ENCODE results near the gene RBM45.
"Not testable (repeated sequence)": the region's sequence is repeated elsewhere in the genome, so short reads cannot be mapped to it uniquely, and the experiment has no call there.

Gene RBM45

DNA sequence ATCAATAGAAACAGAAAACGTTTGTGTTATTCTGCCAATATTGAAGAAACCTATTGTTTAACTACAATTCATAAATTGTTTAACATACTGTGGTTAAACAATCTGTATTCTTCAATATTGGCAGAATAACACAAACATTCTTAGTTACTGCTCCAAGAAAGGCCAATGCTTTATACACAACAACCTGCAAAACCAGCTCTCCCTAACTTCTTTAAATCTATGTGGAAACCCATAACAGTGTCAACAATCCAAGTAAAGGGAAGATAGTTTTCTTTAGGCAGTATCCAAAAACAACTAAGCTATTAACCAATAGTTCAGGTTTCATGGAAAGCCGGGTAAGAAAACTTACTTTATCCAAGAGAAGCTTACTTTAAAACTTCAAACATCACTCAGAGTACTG is 6.2 kb upstream of the RBM45 start:
- DNase-seq (ENCODE audit: low spot score) = no peak

DNA sequence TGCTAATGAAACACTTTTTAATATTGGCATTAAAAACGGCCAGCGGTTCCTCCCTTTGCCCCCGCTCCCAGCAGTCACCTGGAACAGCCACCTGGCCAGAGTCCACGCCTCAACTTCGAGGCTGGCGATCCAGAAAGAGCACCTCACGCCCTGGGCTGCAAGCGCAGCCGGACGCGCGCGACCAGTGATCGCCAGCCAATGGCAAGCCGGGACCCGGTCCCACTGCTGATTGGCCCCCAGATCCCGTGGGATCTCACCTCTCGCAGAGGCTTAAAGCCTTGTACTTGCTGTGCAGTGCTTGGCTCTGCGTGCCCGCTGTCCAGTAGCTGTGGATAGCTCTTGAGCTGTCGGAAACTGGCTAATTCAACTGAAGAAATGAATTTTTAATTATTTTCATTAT is 4.1 kb upstream of the RBM45 start:
- DNase-seq (ENCODE audit: low spot score) = peak; percentile 22

- DNase-seq (ENCODE audit: low spot score) = peak; percentile 63
These were observed 2.4 kb upstream of the RBM45 start for GRCh38 chr2:178109813-178110212.

- no peak for DNase-seq (ENCODE audit: low spot score)
These were observed 1.6 kb upstream of the RBM45 start for GRCh38 chr2:178110681-178111080.

DNA sequence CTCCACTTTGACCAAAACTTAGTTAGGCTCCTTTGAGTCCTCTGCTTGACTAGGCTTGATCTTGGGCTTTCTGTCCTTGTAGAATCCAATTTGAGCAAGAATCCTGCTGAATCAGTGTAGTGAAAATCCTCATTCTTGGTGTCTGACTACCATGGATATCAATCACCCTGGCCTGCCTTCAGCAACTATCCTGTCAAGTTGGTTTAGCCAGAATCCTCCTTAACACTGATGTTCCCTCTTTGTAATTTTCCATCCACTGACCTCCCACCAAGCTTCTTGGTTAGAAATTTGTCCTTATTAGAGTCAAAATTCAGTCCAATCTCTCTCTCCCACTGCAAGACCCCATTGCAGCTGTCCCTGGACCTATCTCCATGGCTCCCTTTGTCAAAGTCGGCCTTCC is 494 bp upstream of the RBM45 start:
- DNase-seq (ENCODE audit: low spot score) = no peak

DNA sequence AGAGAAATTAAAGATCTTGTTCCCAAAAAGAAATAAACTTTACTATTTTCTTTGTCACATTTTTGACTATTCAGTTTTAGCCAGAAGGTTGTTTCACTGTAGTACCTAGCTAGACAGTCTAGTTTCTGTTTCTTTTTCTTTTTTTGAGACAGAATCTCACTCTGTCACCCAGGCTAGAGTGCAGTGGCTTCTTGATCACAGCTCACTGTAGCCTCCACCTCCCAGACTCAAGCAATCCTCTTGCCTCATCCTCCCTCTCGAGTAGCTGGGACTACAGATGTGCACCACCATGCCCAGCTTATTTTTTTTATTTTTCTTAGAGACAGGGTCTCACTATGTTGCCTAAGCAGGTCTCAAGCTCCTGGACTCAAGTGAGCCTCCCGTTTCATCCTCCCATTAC is 2.2 kb downstream of the RBM45 start:
- no peak for DNase-seq (ENCODE audit: low spot score)

DNA sequence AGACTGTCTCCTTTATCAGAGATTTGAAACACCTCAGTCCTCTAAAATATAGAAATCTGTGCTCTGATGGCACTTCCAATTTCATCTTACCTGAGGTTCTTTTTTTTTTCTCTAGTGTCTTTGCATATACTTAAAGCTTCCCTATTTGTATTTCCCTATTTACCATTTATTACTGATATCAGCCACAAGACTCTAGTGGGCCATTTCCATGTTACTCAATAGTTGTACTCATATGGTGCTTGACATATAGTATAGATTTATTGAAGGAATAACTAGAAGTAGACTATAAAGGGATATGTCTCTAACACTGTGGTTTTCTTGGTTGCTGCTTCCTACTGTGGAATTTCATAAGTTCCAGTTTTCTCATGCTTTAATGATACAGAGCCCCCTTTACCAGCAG is 3.0 kb downstream of the RBM45 start:
- DNase-seq (ENCODE audit: low spot score) = no peak

- no peak for DNase-seq (ENCODE audit: low spot score)
These were observed 5.5 kb downstream of the RBM45 start for GRCh38 chr2:178117725-178118124.

DNA sequence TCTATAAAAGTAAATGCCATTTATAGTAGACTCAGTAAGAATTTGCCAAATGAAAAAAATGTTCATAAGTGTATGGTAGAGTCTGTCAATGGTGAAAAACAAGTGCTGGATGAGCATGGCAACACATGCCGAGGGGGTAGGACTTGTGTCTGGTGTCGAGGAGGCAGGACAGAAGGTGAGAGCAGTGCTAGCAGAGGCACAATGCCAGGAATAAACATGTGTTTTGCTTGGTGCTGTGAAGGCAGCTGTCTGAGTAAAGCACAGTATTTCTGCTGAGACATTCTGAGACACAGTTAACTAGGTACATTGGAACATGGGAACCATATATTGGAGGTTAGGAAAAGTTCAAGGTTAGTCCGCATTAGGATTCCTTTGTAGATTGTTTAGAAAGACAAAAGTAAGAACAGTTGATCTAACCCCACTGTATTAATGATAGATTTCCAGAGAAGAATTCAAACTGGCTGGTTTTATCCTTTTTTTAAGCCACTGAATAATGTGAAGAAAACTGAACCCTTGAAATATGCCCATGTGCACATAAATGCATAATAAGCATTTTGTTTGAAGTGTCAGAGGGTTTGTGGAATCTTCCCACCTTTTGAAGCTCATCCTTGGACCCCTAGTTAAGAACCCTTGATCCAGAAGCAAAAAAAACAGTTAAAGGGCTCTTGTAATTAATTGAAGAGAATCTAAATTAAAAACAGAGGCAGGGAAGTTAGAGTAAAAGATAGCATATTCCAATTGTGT is 7.1 kb downstream of the RBM45 start:
- DNase-seq (ENCODE audit: low spot score) = no peak

DNA sequence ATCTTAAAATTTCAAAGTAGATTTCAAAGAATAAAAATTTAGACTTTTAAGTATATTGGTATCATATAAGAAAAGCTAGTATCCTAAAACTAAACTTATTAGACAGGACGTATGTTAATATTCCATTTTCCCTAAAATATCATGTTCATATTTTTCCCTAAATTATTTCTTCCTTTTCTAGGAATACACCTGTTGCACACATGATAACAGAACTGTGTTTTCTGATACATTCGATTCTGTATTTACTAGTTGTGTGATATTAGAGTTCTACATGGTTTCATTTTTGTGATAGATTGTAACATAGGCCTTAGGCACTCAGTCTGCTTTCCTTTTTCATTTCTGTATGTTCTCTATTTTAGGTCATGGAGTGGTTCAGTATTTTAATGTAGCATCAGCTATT is 10.9 kb downstream of the RBM45 start:
- no peak for DNase-seq (ENCODE audit: low spot score)

GRCh38 chr2:178125125-178125524 is 12.9 kb downstream of the RBM45 start:
- no peak for DNase-seq (ENCODE audit: low spot score)

GRCh38 chr2:178125862-178126261 is 13.6 kb downstream of the RBM45 start:
- no peak for DNase-seq (ENCODE audit: low spot score)

GRCh38 chr2:178128836-178129630 is 16.8 kb downstream of the RBM45 start:
- no peak for DNase-seq (ENCODE audit: low spot score)

GRCh38 chr2:178136321-178137025 is 24.2 kb downstream of the RBM45 start:
- DNase-seq (ENCODE audit: low spot score) = no peak

DNA sequence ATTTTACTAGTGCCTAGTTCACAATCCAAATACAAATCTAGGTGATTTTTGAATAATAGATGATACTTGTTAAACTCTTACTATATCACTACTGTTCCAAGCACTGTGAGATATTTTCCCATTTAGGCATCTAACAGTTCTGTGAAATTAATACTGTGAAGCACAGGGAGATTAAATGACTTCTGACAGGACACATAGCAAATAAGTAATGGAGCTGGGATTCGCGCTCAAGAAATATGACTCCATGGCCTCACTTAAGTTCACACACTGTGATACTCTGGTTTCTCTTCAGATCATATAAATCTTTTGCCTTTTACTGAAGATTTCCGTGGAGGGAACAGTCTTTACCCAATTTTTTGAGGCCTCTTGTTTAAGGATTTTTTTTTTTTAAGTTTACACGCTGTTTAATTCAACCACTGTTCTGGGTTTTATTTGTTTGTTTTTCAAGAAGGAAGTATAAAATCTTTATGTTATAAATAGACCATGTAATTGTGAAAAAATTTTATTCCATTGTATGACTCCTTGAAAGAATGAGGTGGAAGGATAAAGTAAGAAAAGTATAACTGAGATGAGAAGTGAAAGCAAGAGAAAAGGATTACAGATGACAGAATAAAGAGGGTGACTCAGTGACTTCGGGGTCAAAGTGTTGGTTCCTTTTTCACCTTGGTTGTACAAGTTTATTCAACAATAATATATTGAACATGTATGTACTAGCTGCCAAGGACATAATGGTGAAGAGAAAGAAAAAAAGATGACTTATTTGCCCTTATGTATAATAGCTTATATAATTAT is 30.2 kb downstream of the RBM45 start:
- DNase-seq (ENCODE audit: low spot score) = no peak

DNA sequence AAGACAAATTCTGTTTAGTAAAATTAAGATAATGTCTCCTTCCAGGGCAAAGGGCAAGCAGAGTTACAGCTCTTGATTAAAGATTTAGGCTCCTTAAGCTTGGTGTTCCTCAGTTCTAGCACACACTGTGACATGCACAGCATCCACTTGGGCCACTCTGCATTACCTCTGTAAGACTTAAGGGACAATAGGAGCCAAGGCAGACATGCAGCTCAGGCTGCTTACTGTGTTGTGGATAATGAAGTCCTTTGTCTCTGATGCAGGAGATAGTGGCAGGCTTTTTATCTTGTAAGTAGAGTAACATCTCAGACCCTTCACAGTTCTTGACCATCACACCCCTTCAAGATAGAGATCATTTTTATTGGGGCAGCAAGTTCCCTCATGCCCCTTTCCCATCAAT is 31.2 kb downstream of the RBM45 start:
- no peak for DNase-seq (ENCODE audit: low spot score)

- DNase-seq (ENCODE audit: low spot score) = no peak
These were observed 39.8 kb downstream of the RBM45 start for GRCh38 chr2:178152033-178152432.

GRCh38 chr2:178152542-178152941 is 40.3 kb downstream of the RBM45 start:
- DNase-seq (ENCODE audit: low spot score) = no peak

GRCh38 chr2:178152977-178153376 is 40.7 kb downstream of the RBM45 start:
- DNase-seq (ENCODE audit: low spot score) = no peak

DNA sequence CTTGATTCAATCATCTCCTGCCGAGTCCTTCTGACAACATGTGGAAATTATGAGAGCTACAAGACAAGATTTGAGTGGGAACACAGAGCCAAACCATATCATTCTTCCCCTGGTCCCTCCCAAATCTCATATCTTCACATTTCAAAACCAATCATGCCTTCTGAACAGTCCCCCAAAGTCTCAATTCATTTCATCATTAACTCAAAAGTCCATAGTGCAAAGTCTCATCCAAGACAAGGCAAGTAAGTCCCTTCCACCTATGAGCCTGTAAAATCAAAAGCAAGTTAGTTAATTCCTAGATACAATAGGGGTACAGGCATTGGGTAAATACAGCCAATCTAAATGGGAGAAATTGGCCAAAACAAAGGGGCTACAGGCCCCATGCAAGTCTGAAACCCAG is 41.6 kb downstream of the RBM45 start:
- DNase-seq (ENCODE audit: low spot score) = not testable (repeated sequence)

DNA sequence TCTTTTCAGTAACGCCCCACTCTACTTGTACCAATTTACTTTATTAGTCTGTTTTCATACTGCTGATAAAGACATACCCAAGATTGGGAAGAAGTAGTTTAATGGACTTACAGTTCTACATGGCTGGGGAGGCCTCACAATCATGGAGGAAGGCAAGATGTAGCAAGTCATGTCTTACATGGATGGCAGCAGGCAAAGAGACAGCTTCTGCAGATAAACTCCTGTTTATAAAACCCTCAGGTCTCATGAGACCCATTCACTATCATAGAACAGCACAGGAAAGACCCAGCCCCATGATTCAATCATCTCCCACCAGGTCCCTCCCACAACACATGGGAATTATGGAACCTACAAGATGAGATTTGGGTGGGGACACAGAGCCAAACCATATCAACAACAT is 43.3 kb downstream of the RBM45 start:
- DNase-seq (ENCODE audit: low spot score) = no peak

GRCh38 chr2:178157574-178157973 is 45.3 kb downstream of the RBM45 start:
- no peak for DNase-seq (ENCODE audit: low spot score)
